HG03571 (cell line): Measurements from ENCODE around the gene OAF.
"Not testable (repeated sequence)": the region's sequence is repeated elsewhere in the genome, so short reads cannot be mapped to it uniquely, and the experiment has no call there.

ENCODE experiments used
- ATAC-seq: cut with Tn5 transposase; IDR thresholded peaks from one replicate; pipeline ENCODE4 v1.9.1; 2021; ENCODE audit not compliant: unreplicated experiment

OAF gene

DNA sequence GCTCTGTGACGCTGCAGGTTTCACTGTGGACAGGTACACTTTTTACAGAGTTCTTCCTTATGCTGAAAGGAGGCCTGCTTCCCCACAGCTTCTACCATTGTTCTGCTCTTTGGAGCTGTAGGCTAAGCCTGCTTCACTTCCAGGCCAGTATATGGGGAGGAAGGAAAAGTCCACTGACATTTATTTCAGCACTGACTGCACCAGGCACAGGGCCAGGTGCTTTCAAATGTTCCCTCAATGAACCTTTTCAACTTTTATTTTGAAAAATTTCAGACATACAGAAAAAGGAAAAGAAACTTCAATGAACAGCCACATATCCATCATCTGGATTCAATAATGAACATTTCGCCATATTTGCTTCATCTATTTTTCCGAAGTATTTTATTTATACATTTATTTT, 51.1 kb downstream of the OAF start:
- ATAC-seq: no peak

DNA sequence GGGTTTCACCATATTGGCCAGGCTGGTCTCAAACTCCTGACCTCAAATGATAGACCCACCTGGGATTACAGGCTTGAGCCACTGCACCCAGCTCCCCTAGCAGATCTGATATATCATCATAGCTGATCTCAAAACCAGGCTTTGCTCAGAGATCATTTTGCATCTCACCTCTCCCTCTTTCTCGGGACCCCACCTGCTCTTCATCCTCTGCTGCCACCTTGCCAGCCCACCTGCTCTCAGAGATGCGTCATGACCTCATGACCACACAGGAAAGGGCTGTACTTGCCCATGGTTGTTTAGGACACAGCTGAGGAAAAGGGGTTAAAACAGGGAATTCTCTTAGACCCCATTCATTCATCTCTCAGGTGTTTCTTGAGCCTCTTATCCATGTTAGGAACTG, 56.5 kb downstream of the OAF start:
- ATAC-seq: no peak

DNA sequence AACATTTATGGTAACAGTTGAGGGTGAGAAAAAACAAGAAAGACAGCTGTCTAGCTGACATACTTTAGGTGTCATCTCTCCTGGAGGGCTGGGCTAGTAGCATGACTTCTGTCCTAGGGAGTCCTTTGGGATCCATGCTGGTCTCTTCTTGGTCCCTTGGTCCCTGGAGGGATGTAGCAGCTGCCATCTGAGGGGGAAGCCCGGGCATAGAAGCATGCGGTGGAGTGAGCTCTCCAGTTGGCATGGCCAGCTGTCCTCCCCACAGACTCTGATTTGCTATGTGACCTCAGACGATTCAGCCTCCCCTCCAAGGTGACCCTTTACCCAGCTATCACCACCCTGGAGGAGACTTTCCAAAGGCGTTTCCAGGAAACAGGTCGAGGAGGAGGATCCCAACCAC, 57.9 kb downstream of the OAF start:
- no peak for ATAC-seq

DNA sequence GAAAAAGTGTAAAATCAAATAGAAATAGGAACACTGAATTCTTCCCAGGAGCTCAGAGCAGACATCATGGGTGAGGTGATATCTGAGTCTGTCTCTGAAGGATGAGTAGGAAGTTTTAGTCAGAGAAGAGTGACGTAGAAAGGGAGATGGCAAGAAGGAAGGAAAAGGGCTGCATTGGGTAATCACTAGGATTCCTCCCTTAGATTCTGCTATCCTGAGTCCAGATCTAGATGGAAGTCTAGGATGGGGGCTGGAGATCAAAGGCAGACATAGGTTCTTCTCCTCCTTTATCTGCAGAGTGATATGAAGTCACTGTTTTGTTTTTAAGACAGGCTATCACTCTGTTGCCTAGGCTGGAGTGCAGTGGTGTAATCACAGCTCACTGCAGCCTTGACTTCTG, 59.6 kb downstream of the OAF start:
- no peak for ATAC-seq

DNA sequence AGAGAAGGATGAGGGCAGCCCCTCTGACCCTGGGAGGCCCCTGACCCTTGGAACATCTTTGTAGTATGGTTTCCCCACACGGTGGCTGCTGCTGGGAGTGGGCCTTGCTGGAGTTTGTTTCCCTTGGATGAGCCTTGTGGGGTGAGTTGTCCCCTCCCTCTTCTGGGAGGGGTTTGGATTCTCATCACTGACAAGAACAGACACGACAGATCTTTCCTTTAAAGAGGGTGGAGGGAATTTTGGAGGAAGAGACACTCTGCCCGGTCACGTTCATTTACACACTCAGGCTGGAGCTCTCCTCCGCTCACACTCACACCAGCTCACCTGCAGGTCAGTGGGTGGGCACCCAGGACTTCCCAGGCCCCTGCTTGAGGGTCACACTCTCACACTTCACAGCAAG, 60.8 kb downstream of the OAF start:
- no peak for ATAC-seq

DNA sequence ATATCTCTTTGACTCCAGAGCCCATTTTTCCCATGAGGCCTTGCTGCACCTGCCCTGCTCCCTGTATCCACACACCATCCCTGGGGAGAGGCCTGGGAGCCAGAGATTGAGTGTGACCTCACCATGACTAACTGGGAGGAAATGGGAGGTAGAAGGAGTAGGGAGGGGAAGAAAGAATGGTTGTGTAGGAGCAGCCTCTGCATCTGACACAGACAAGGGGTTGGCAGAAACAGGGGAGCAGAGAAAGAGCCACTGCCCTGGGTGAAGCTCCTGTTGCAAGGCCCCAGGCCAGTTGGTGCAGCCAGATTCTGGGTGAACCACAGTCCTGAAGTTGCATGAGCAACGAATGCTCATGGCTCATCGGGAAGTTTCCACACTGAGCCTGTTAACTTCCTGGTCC, 61.5 kb downstream of the OAF start:
- no peak for ATAC-seq

DNA sequence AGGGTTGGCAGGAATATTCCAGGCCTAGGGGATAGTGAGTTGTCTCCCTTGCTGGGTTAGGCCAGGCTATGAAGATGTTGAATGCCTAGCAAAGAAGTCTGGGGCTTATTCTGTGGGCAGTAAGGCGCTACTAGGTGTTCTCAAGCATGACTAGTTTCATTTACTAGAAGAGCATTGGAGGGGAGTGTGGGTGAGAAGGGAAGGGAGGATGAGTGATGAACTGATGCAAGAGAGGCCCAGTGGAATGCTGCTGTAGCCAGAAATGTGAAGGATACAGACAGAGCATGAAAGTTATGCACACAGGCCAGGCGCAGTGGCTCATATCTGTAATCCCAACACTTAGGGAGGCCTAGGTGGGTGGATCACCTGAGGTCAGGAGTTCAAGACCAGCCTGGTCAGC, 62.6 kb downstream of the OAF start:
- no peak for ATAC-seq

DNA sequence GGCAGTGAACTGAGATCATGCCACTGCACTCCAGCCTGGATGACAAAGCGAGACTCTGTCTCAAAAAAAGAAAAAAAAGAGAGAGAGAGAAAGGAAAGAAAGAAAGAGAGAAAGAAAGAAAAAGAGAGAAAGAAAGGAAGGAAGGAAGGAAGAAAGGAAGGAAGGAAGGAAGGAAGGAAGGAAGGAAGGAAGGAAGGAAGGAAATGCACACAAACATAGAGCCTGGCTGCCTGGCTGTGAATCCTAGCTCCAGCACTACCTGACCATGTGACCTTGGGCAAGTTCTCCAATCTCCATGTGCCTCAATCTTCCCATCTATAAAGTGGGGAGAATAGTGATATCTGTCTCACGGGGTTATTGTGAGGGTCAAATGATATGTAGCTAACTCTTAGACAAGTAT, 63.1 kb downstream of the OAF start:
- ATAC-seq: not testable (repeated sequence)

DNA sequence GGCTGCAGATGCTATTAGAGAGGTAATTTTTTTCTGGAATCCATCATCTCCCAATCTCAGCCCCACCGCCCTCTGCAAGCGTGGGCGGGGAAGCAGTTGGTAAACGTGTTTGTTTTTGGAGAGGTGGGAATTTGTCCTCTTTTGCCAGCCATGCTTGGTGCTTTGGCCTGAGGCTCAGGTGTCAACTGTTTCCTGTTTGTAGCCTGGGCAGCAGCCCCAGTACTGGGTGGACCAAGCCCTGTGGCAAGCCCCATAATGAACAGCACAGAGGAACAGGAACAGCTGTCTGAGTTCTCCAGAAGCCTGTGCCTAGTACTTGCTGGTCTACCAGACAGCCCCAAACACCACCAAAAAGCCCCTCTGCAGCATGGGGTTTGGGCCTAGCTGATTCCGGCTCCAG, 68.7 kb downstream of the OAF start:
- ATAC-seq: no peak
